Measurements from ENCODE around the gene TUSC2.
A peak's percentile ranks its signal among the peaks of the same experiment; 100 is the strongest.
"Not testable (repeated sequence)": the region's sequence is repeated elsewhere in the genome, so short reads cannot be mapped to it uniquely, and the experiment has no call there.

TUSC2 gene

GRCh38 chr3:50294492-50295403, 33.3 kb downstream of the TUSC2 start:
- DNase-seq (ENCODE audit: low read depth in 3 of 3) = no peak

- no peak for DNase-seq (ENCODE audit: low read depth in 3 of 3)
Measured at GRCh38 chr3:50294089-50294488, 33.9 kb downstream of the TUSC2 start.

- DNase-seq (ENCODE audit: low read depth in 3 of 3) = no peak
Measured at GRCh38 chr3:50293079-50293801, 34.8 kb downstream of the TUSC2 start.

- peak; percentile 81 to 93 (median 93) for DNase-seq (ENCODE audit: low read depth in 3 of 3)
Measured at GRCh38 chr3:50292159-50293078, 35.6 kb downstream of the TUSC2 start, which contains the start of gene IFRD2. Gene IFRD2 (minus strand): TSS chr3:50292429. CDS start chr3:50292274, 155 bp downstream.

GRCh38 chr3:50290161-50290641, 37.8 kb downstream of the TUSC2 start:
- DNase-seq (ENCODE audit: low read depth in 3 of 3) = no peak

GRCh38 chr3:50289130-50289529, 38.9 kb downstream of the TUSC2 start:
- no peak for DNase-seq (ENCODE audit: low read depth in 3 of 3)

GRCh38 chr3:50288387-50289007, 39.5 kb downstream of the TUSC2 start:
- no peak for DNase-seq (ENCODE audit: low read depth in 3 of 3)

GRCh38 chr3:50287262-50287661, 40.8 kb downstream of the TUSC2 start:
- no peak for DNase-seq (ENCODE audit: low read depth in 3 of 3)

GRCh38 chr3:50286322-50287227, 41.4 kb downstream of the TUSC2 start:
- DNase-seq (ENCODE audit: low read depth in 3 of 3) = no peak

- DNase-seq (ENCODE audit: low read depth in 3 of 3) = not testable (repeated sequence)
Measured at GRCh38 chr3:50284121-50284520, 43.9 kb downstream of the TUSC2 start.

GRCh38 chr3:50279255-50280016, 48.6 kb downstream of the TUSC2 start:
- DNase-seq (ENCODE audit: low read depth in 3 of 3) = no peak

GRCh38 chr3:50278880-50279224, 49.2 kb downstream of the TUSC2 start, which contains the start of gene LSMEM2:
Gene LSMEM2 (plus strand): TSS chr3:50279087. CDS start chr3:50279114, 27 bp downstream.
- no peak for DNase-seq (ENCODE audit: low read depth in 3 of 3)

- no peak for DNase-seq (ENCODE audit: low read depth in 3 of 3)
Measured at GRCh38 chr3:50278123-50278879, 49.7 kb downstream of the TUSC2 start.

GRCh38 chr3:50276762-50277101, 51.3 kb downstream of the TUSC2 start:
- no peak for DNase-seq (ENCODE audit: low read depth in 3 of 3)

GRCh38 chr3:50275996-50276761, 51.8 kb downstream of the TUSC2 start:
- DNase-seq (ENCODE audit: low read depth in 3 of 3) = no peak

GRCh38 chr3:50275141-50275995, 52.7 kb downstream of the TUSC2 start:
- no peak for DNase-seq (ENCODE audit: low read depth in 3 of 3)

Measured in stimulated activated CD4-positive, alpha-beta T cell treated with anti-CD3 and anti-CD28 coated beads, TNF-alpha, amount 100 ng/mL, for 4 hours (primary cell).